LNCaP clone FGC (cell line): ENCODE results near the gene THSD8.

Experiments used
- DNase-seq: peaks from one replicate; pipeline ENCODE4 v3.0.0-alpha.2; 2011; ENCODE audit warnings: low read depth
- H3K4me3 ChIP-seq: 2 replicates; pipeline ENCODE4 v1.5.1; 2011; ENCODE audit warnings: mild to moderate bottlenecking, low read depth, low read length, control low read depth
- TF ChIP-seq, protein P1 (sequence below): IDR thresholded peaks from 2 replicates; pipeline ENCODE4 v1.5.1; 2012; ENCODE audit warnings: mild to moderate bottlenecking; ENCODE audit not compliant: control insufficient read depth, insufficient read depth; ENCODE audit errors: extremely low read depth

Gene THSD8

DNA sequence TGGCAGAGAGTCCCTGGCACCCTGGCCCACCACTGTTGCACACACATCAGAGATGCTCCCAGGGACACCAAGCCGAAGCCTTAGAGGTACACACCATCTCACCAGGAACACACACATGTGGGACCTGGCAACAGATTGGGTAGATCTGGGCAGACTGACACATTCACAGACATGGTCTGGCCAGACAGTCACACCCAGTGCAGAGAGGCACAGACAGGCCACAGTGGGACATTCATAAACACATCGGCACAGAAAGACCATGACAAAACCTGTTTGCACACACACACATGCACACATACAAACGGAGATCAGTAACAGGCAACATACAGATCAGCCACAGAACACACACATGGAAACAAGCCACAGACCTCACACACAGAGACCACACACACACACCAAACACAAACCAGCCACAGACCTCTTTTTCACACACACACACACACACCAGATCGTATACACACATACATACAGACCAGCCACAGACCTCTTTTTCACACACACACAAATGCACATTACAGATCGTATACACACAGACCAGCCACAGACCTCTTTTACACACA is 16.9 kb upstream of the THSD8 start:
- TF ChIP-seq, protein P1, sequence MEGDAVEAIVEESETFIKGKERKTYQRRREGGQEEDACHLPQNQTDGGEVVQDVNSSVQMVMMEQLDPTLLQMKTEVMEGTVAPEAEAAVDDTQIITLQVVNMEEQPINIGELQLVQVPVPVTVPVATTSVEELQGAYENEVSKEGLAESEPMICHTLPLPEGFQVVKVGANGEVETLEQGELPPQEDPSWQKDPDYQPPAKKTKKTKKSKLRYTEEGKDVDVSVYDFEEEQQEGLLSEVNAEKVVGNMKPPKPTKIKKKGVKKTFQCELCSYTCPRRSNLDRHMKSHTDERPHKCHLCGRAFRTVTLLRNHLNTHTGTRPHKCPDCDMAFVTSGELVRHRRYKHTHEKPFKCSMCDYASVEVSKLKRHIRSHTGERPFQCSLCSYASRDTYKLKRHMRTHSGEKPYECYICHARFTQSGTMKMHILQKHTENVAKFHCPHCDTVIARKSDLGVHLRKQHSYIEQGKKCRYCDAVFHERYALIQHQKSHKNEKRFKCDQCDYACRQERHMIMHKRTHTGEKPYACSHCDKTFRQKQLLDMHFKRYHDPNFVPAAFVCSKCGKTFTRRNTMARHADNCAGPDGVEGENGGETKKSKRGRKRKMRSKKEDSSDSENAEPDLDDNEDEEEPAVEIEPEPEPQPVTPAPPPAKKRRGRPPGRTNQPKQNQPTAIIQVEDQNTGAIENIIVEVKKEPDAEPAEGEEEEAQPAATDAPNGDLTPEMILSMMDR, result no peak
- no peak overlapping the region for H3K4me3 ChIP-seq
- DNase-seq, result no peak

- no peak overlapping the region for H3K4me3 ChIP-seq
- DNase-seq, result no peak
- TF ChIP-seq, protein P1, result no peak
Observed at GRCh38 chr19:12785431-12786031, 16.3 kb upstream of the THSD8 start.

GRCh38 chr19:12786141-12786870 is 15.6 kb upstream of the THSD8 start:
- no peak overlapping the region for H3K4me3 ChIP-seq

GRCh38 chr19:12786952-12787351 is 14.9 kb upstream of the THSD8 start:
- no peak for DNase-seq
- no peak overlapping the region for H3K4me3 ChIP-seq
- TF ChIP-seq, protein P1, result no peak

More at GRCh38 chr19:12786141-12786870, 15.6 kb upstream of the THSD8 start:
- DNase-seq, result peak; percentile 82
- TF ChIP-seq, protein P1, result no peak

DNA sequence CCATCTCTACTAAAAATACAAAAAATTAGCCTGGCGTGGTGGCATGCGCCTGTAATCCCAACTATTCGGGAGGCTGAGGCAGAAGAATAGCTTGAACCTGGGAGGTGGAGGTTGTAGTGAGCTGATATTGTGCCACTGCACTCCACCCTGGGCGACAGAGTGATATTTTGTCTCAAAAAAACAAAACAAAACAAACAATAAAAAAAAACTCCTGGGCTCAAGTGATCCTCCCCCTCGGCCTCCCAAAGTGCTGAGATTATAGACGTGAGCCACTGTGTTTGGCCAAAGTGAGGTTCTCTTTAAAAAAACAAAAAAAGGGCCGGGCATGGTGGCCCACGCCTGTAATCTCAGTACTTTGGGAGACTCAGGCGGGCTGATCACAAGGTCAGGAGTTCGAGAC is 14.4 kb upstream of the THSD8 start:
- DNase-seq, result no peak
- no peak overlapping the region for H3K4me3 ChIP-seq
- TF ChIP-seq, protein P1, result no peak

GRCh38 chr19:12788042-12788681 is 13.7 kb upstream of the THSD8 start:
- TF ChIP-seq, protein P1, result no peak
- no peak overlapping the region for H3K4me3 ChIP-seq
- DNase-seq, result no peak
